Brain microvascular endothelial cell (primary cell): ENCODE results near the gene PLCB2.

Experiments
- DNase-seq: peaks from one replicate; pipeline ENCODE4 v3.0.0-alpha.2; 2020
- H3K27ac ChIP-seq: fragments of 250-450 bp; sonication (Bioruptor Pico); 2 replicates; pipeline ENCODE4 v1.5.1; 2020; ENCODE audit warnings: mild to moderate bottlenecking, moderate library complexity
- H3K27me3 ChIP-seq: fragments of 250-450 bp; sonication (Bioruptor Pico); replicated peaks from 2 replicates; pipeline ENCODE4 v1.5.1; 2020; ENCODE audit warnings: mild to moderate bottlenecking
- H3K36me3 ChIP-seq: fragments of 250-450 bp; sonication (Bioruptor Pico); replicated peaks from 2 replicates; pipeline ENCODE4 v1.5.1; 2020; ENCODE audit warnings: mild to moderate bottlenecking
- H3K4me3 ChIP-seq: 2 replicates; pipeline ENCODE4 v1.5.1; 2011; ENCODE audit warnings: low read depth, mild to moderate bottlenecking, control low read depth, low read length, moderate library complexity
- in situ Hi-C: cut with HindIII; loops from 2 replicates; pipeline ENCODE4 v1.10.0; 2017; ENCODE audit warnings: low sequenced_read_pairs, low pct_ligation_motif_present
- TF ChIP-seq, protein P1 (sequence below): IDR thresholded peaks from 2 replicates; pipeline ENCODE4 v1.5.1; 2011; ENCODE audit warnings: low read depth, mild to moderate bottlenecking, moderate library complexity, low read length, control low read depth, inconsistent platforms; ENCODE audit errors: missing control alignments

PLCB2 gene

DNA sequence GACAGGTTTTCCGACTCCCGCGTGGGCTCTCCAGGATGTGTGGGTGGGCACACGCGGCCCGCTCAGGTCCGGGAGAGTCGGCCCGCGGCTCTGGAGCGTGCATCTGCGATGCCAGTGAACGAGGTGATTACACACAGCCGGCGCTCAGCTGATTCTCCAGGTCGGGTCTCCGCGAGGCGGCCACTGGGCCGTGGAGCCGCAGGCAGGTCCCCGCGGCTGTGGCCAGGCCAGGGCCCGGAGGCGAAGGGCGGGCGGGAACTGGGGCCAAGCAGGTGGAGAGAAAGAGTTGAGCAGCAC lies 55.6 kb downstream of the PLCB2 start:
- DNase-seq: no peak
- Histone ChIP-seq H3K27me3 (peaks cover 17% of the 10 kb centered on the region), H3K27ac (no peak overlapping the region), H3K4me3 (no peak overlapping the region), H3K36me3 (no peaks in the 10 kb centered on the region)
- TF ChIP-seq, protein P1, sequence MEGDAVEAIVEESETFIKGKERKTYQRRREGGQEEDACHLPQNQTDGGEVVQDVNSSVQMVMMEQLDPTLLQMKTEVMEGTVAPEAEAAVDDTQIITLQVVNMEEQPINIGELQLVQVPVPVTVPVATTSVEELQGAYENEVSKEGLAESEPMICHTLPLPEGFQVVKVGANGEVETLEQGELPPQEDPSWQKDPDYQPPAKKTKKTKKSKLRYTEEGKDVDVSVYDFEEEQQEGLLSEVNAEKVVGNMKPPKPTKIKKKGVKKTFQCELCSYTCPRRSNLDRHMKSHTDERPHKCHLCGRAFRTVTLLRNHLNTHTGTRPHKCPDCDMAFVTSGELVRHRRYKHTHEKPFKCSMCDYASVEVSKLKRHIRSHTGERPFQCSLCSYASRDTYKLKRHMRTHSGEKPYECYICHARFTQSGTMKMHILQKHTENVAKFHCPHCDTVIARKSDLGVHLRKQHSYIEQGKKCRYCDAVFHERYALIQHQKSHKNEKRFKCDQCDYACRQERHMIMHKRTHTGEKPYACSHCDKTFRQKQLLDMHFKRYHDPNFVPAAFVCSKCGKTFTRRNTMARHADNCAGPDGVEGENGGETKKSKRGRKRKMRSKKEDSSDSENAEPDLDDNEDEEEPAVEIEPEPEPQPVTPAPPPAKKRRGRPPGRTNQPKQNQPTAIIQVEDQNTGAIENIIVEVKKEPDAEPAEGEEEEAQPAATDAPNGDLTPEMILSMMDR: no peak
- in situ Hi-C loops: no loop called here

DNA sequence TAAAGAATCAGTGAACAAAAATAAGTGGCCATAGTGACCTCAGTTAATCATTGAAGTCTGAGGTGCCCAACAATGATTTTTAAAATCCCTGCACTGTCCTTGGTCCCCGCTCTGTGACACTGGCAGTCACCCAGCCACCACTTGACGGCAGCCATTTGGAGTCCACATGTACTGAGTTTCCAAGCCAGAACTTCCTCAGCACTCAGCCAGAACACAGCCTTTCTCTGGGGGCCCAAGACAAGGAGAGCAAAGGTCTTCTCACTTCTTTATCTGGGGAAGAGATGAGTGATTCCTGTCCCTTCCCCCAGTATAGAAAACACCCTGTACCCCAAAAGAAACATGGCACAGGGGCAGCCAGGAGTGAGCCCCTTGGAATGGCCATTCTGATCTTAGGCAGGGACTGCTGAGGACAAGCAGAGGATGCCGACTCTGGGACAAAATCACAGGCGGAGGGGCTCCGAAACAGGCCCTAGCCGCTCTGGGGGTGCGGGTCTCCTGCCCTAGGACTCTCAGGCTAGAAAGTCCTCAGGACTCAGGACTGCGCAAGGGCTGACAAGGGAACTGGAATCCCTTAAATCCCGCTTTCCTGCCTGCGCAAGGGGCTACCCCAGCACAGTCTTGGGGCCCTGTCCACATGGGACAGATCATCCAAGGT lies 56.1 kb downstream of the PLCB2 start:
- no peak overlapping the region for H3K4me3 ChIP-seq
- H3K27ac ChIP-seq: no peak overlapping the region
- no peak for DNase-seq
- H3K36me3 ChIP-seq: no peaks in the 10 kb centered on the region
- TF ChIP-seq, protein P1: no peak
- H3K27me3 ChIP-seq: peaks cover 17% of the 10 kb centered on the region
- in situ Hi-C loops: no loop called here

DNA sequence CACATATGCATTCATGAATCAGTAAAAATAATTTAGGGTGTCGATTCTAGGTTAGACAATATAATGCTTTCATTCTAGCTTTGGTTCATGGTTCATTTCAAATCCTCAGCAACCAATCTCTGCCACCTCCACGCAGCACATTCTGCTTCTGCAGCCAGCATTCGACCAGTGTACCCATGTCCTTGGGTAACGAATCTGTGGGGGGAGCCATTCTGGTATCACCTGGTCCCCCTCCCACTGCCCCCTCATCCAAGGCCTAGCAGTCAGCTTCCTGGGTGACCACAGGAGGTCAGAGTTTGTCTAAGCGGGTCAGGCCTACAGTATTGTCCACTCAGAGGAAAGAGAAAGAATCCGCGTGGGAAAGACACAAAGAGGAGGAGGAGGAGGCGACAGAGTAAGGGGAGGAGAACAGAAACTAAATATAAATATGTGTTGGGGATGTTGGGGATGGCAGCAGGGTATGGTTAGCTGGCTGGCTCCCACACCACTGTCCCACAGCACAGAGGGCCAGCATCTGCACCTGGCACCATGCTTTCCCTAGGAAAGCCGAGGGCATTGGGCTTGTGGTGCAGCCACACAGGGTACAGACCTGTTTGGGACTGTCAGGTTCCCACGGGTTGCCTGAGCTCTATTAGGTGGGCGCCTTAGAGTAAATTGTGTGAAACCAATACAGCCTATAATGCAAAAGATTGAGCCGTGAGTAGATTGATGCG lies 56.8 kb downstream of the PLCB2 start:
- no peak overlapping the region for H3K27ac ChIP-seq
- peaks cover 17% of the 10 kb centered on the region for H3K27me3 ChIP-seq
- no peaks in the 10 kb centered on the region for H3K36me3 ChIP-seq
- DNase-seq: no peak
- TF ChIP-seq, protein P1: no peak
- H3K4me3 ChIP-seq: no peak overlapping the region
- in situ Hi-C loops: no loop called here

DNA sequence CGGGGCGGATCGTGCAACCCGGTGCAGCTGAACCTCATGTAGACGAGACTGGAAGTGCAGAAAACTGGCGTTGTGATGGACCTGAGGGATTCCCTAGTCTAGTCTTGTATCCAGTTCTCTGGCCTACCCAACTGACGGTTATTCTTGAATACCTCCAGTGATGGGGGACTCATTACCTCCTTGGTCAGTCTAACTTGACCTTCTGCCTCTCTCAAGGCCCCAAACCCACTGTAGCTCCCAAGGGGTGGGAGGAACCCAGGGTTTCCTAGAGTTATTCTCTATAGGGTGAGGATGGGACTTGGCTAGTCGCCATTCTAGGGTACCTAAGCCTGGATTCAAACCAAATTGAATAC lies 57.5 kb downstream of the PLCB2 start:
- in situ Hi-C loops: no loop called here
- peaks cover 17% of the 10 kb centered on the region for H3K27me3 ChIP-seq
- H3K4me3 ChIP-seq: no peak overlapping the region
- TF ChIP-seq, protein P1: no peak
- DNase-seq: no peak
- no peak overlapping the region for H3K27ac ChIP-seq
- no peaks in the 10 kb centered on the region for H3K36me3 ChIP-seq

DNA sequence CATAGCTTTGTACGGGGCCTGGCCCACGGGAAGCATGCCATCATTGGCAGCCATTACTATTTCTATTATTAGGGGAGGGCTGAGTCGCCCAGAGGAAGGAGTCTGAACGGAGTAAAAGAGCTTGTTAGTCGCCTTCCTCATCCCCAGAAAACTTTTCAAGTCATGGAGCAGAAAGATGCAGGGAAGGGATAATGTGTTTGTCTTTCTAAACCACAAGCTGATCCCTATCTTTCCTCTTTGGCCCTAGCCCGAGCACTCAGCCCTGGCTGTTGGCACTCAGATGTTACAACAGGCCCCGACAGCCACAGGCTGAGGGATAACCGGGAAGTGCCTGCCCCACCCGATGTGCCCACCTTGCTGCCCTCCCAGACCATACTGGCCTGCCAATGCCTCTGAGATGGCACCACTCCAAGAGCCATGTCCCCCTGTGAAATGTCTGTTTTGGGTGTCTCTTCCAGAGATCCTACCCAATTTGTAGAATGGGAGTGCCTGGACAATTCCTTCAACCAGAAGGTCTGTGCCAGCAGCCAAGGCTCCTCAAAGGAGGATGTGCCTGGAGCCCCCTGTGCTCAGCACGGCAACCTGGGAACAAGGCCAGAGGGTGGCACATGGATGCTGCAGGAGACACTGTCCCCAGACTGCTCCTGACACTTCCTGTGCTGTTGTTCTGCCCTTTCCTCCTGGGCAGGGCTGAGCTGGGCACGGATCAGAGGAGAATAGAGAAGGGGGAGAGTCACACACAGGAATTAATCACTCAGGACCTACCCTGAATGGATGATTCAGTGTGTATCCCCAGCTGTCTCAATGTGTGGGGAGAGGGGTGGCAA lies 58.0 kb downstream of the PLCB2 start:
- Histone ChIP-seq H3K4me3 (no peak overlapping the region), H3K27ac (no peak overlapping the region), H3K36me3 (no peaks in the 10 kb centered on the region), H3K27me3 (peaks cover 17% of the 10 kb centered on the region)
- no peak for DNase-seq
- TF ChIP-seq, protein P1: no peak
- in situ Hi-C loops: no loop called here
